ENCODE data around the gene TBX2. TPM values are rescaled to one million over a fixed set of nuclear protein-coding genes. Genes with fewer than 3 reads are reported as not detected.

Gene TBX2
- total RNA-seq, 2 experiments from 2014 or later: 0.06 TPM; not detected in 1

GRCh38 chr17:61456688-61457225 lies 57.1 kb downstream of the TBX2 start:
- Mint-ChIP-seq H3K4me1 (ENCODE audit: low read depth) (peaks cover 48% of the 10 kb centered on the region), H3K4me3 (peak overlapping the region; percentile 44), H3K27me3 (peaks cover 86% of the 10 kb centered on the region), H3K27ac (no peak overlapping the region), H3K9me3 (no peaks in the 10 kb centered on the region), H3K36me3 (ENCODE audit: low read depth) (no peaks in the 10 kb centered on the region)
- Histone ChIP-seq H3K36me3 (ENCODE audit: insufficient read depth, low read length) (no peaks in the 10 kb centered on the region), H3K27ac (ENCODE audit: low read depth in 1 of 2, low read length in 2 of 2) (no peak overlapping the region), H3K4me3 (ENCODE audit: low read length) (no peak overlapping the region), H3K27me3 (ENCODE audit: control insufficient read depth in 1 of 2, insufficient read depth in 2 of 2, low read length in 2 of 2) (peaks cover 78 to 94% of the 10 kb centered on the region in 2 experiments), H3K4me1 (ENCODE audit: insufficient read depth, low read length) (peaks cover 43% of the 10 kb centered on the region), H3K9me3 (ENCODE audit: control insufficient read depth in 1 of 2, insufficient read depth in 1 of 2, low read length in 2 of 2) (peaks cover 0 to 32% of the 10 kb centered on the region in 2 experiments)
- peak in 1 of 14 experiments; percentile 33 for DNase-seq
- intact Hi-C loops (cut with DNase I, micrococcal nuclease): loop anchor here in 1 of 2 experiments (10.0 kb wide), 1 partner anchor 82 kb away; no protein-coding TSS in a partner anchor
- ChIA-PET POLR2A (no interaction called here), CTCF (no interaction called here)
- no peak for TF ChIP-seq CTCF (IDR thresholded peaks at IDR 0.05)
- no peak for ATAC-seq (ENCODE audit: poor library complexity)

- ATAC-seq (ENCODE audit: poor library complexity) (no peak), DNase-seq (peak in 1 of 14 experiments; percentile 25)
- peak overlapping the region; percentile 44 for H3K4me3 Mint-ChIP-seq
- peaks cover 0 to 32% of the 10 kb centered on the region in 2 experiments for H3K9me3 ChIP-seq (ENCODE audit: control insufficient read depth in 1 of 2, insufficient read depth in 1 of 2, low read length in 2 of 2)
- TF ChIP-seq CTCF (IDR thresholded peaks at IDR 0.05): no peak
- no peaks in the 10 kb centered on the region for H3K36me3 ChIP-seq (ENCODE audit: insufficient read depth, low read length)
- CTCF ChIA-PET: no interaction called here
- intact Hi-C loops (cut with DNase I, micrococcal nuclease): loop anchor here in 1 of 2 experiments (10.0 kb wide), 1 partner anchor 83 kb away; no protein-coding TSS in a partner anchor
- POLR2A ChIA-PET: no interaction called here
- H3K4me1 ChIP-seq (ENCODE audit: insufficient read depth, low read length): peaks cover 41% of the 10 kb centered on the region
- H3K4me1 Mint-ChIP-seq (ENCODE audit: low read depth): peaks cover 51% of the 10 kb centered on the region
- no peak overlapping the region for H3K4me3 ChIP-seq (ENCODE audit: low read length)
- no peak overlapping the region for H3K27ac Mint-ChIP-seq
- H3K27me3 Mint-ChIP-seq: peaks cover 90% of the 10 kb centered on the region
- H3K9me3 Mint-ChIP-seq: no peaks in the 10 kb centered on the region
- H3K36me3 Mint-ChIP-seq (ENCODE audit: low read depth): no peaks in the 10 kb centered on the region
- no peak overlapping the region for H3K27ac ChIP-seq (ENCODE audit: low read depth in 1 of 2, low read length in 2 of 2)
- H3K27me3 ChIP-seq (ENCODE audit: control insufficient read depth in 1 of 2, insufficient read depth in 2 of 2, low read length in 2 of 2): peaks cover 80 to 94% of the 10 kb centered on the region in 2 experiments
Measured at GRCh38 chr17:61457226-61457983, 57.8 kb downstream of the TBX2 start.

DNA sequence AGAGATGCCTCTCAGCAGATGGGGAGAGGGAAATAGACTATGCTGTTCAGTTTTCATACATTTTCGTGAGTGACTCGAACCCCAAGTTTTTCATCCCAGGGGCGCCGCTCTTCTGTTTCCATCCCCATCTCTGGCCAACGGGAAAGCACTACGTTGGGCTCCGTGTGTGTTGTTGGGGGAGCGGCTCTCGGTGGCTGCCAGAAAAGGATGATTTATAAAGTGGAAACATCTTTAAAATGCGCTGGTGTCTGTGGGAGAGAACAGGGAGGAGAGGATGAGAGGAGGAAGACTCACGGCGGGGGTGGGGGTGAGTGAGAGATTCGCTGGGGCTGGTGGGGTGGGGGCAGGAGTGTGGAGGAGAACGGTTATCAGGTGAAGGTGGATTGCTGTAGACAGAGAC lies 58.4 kb downstream of the TBX2 start:
- Mint-ChIP-seq H3K27ac (no peak overlapping the region), H3K27me3 (peaks cover 90% of the 10 kb centered on the region), H3K4me3 (no peak overlapping the region), H3K4me1 (ENCODE audit: low read depth) (peaks cover 45% of the 10 kb centered on the region), H3K36me3 (ENCODE audit: low read depth) (no peaks in the 10 kb centered on the region), H3K9me3 (no peaks in the 10 kb centered on the region)
- H3K36me3 ChIP-seq (ENCODE audit: insufficient read depth, low read length): no peaks in the 10 kb centered on the region
- DNase-seq: no peak
- no peak for ATAC-seq (ENCODE audit: poor library complexity)
- H3K9me3 ChIP-seq (ENCODE audit: control insufficient read depth in 1 of 2, insufficient read depth in 1 of 2, low read length in 2 of 2): peaks cover 0 to 29% of the 10 kb centered on the region in 2 experiments
- H3K4me3 ChIP-seq (ENCODE audit: low read length): no peak overlapping the region
- peaks cover 38% of the 10 kb centered on the region for H3K4me1 ChIP-seq (ENCODE audit: insufficient read depth, low read length)
- POLR2A ChIA-PET: no interaction called here
- CTCF ChIA-PET: no interaction called here
- intact Hi-C loops (cut with DNase I, micrococcal nuclease): loop anchor here in 1 of 2 experiments (10.0 kb wide), 1 partner anchor 83 kb away; no protein-coding TSS in a partner anchor
- H3K27ac ChIP-seq (ENCODE audit: low read depth in 1 of 2, low read length in 2 of 2): no peak overlapping the region
- TF ChIP-seq CTCF (IDR thresholded peaks at IDR 0.05): no peak
- peaks cover 79 to 94% of the 10 kb centered on the region in 2 experiments for H3K27me3 ChIP-seq (ENCODE audit: control insufficient read depth in 1 of 2, insufficient read depth in 2 of 2, low read length in 2 of 2)

Measured in CD4-positive, alpha-beta T cell (primary cell).